ENCODE data around the gene SERPINI1.

The SERPINI1 gene

GRCh38 chr3:167734498-167735232 is 856 bp upstream of the SERPINI1 start, which contains the start of gene PDCD10:
Gene PDCD10 (minus strand): TSS chr3:167734892. CDS start chr3:167720157, 14,735 bp downstream.
- peak; percentile 89 to 95 for DNase-seq

DNA sequence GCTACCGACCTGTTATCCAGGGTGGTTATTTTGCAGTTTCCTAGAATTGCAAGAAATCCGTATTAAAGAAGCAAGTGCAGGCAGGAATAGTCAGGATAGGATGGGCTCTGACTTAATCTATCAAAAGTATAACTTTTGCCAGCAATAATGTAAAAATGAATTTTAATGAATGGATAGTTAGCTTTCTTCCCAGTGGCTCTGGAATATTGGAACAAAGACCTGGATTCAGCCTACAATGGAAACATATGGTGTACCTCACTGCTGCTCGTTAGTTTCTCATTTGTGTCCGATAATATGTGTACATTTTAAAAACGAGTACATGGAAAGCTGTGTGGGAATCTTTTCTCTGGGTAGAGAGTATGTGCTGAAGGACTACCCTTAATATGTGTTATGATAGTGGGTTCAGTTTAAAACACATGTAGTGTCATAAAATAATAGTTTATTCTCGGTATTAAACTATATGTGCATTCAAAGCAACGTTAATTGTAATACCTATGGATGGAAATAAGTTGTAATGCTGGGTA is 805 bp downstream of the SERPINI1 start:
- DNase-seq, result no peak

DNA sequence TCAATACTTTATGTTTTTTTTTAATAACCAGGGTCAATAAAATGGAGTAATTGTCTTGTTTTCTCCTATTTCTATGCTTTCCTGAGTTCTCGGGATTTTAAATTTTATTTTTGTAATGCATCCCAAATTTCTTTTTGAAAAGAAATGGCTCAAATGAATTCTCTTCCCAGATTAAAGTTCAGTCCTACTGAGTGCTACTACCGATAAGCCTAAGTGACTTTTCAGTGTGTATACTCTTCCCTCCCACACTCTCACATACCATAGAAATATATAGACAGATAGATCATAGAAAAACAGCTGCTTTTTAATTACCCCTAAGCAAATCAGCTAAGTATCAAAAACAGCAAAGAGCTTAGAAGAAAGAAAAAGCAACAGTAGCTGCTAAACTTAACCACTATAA is 1.5 kb downstream of the SERPINI1 start:
- no peak for DNase-seq

DNA sequence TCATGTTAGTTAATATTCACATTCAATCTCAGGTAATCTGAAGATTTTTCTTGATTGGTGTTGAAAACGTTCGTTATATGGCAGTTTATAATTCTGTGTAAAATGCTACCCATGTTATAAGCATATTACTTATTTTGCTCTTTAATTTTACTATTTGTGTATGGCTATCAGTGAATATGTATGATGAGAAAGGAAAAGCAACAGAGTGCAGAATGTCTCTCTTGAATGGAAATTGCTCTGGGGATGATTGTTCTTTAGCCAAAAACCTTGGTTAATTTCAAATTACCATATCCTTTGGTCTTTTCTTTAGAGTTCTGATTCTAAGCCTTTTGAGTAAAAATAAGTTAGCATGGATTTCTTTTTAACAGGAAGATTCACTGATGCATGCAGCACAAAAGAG is 2.5 kb downstream of the SERPINI1 start:
- DNase-seq, result no peak

GRCh38 chr3:167739190-167739810 is 3.8 kb downstream of the SERPINI1 start:
- no peak for DNase-seq

DNA sequence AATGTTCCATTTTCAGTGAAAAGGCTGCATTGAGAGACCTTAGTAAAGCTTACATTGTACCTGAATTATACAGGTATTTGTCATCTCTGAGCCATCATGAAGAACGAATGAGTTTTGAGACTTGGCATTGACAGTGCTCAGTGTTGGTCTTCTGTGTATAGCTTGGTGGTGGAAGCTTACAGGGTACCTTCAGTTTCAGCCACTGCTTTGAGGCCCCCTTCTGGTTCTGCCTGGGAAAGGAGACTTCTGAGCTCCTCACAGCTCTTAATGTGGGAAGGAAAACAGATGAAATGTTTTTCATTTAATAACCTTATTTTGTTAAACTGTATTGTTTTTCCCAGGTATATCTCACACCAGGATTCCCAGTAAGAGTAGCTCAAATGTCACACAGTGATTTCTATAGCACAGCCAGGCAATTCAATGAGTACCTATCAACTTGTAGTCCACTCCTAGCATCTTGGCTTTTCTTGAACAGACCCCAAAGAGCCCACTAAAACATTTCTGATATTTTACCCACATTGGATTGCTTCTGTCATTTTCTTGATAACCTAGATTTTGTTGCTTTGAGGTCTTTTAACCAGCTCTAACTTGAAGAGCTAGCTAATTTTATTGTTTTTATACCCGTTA is 5.6 kb downstream of the SERPINI1 start:
- no peak for DNase-seq

- no peak for DNase-seq
Measured at GRCh38 chr3:167742338-167742737, 6.8 kb downstream of the SERPINI1 start.

GRCh38 chr3:167743799-167744198 is 8.3 kb downstream of the SERPINI1 start:
- DNase-seq, result no peak

GRCh38 chr3:167749209-167749608 is 13.7 kb downstream of the SERPINI1 start:
- DNase-seq, result no peak

- DNase-seq, result no peak
Measured at GRCh38 chr3:167749728-167750127, 14.2 kb downstream of the SERPINI1 start.

GRCh38 chr3:167750272-167750971 is 14.9 kb downstream of the SERPINI1 start:
- peak in 1 of 2 donors; percentile 58 for DNase-seq

DNA sequence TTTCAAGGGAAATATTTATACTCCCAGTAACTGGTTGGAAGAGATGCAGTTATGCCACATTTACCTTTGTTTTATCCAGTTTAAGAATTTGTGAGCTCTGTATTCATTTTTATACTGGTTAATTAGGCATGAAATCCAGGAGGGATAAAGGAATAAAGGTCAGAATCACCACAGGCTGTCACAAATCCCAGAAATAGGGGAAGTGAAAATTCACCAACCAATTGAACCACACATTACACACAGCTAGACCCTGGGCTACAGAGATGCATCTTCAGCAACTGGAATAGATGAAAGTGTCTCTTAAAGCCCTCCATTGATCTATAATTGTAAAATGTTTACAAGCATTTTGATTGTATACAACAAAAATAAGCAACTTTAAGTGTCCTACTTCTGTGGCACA is 18.5 kb downstream of the SERPINI1 start:
- no peak for DNase-seq

- no peak for DNase-seq
Measured at GRCh38 chr3:167761302-167761701, 25.8 kb downstream of the SERPINI1 start.

GRCh38 chr3:167762296-167762695 is 26.8 kb downstream of the SERPINI1 start:
- no peak for DNase-seq

- no peak for DNase-seq
Measured at GRCh38 chr3:167772992-167773391, 37.5 kb downstream of the SERPINI1 start.

GRCh38 chr3:167773584-167773983 is 38.1 kb downstream of the SERPINI1 start:
- DNase-seq, result no peak

- no peak for DNase-seq
Measured at GRCh38 chr3:167776066-167776685, 40.7 kb downstream of the SERPINI1 start.

DNA sequence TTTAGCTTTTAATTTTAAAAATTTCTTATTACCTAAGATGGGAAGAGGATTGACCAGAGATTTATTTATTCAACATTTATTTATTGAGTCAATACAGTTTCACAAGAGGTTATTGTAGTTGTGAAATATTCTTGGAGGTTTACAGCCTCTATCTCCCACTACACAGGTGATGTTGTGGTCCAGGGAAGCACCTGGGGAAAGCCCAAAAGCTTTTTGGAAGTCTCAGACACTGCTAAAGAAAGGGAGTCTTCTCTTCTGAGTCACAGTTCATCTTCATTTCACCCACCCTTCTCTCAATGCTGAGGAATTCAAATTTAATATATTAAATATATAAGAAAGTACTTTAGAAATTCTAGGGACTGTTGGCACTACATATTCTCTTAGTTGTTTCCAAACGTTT is 41.8 kb downstream of the SERPINI1 start:
- no peak for DNase-seq

DNA sequence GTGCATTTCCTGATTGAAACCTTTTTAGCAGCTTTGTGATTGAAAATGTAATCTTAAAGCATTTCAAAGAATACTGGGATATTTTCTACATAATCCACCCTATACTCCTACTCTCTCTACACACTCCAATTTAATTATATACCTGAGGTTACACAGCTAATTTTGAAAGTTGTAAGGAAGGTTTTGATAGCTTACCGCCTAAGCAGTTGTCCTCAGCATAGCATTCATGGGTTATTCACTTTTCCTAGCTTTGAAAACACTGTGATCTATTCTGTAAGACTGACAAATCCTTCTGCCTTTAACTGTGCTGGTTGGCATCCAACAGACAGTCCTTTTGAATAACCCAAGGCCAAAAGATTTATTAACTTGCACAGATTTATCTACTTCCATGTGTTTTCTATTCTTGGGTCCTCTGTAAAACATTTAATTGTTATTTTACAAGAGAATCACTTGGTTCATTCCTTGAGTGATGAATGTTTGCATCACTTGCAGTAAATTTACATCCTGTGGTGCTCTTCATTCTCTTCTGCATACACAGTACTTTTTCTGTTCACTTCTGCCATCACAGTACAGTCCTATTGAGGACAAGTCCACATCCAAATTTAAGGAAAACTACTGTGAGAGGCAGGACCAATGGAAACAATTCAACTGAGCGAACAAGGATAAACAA is 44.8 kb downstream of the SERPINI1 start:
- no peak for DNase-seq

DNA sequence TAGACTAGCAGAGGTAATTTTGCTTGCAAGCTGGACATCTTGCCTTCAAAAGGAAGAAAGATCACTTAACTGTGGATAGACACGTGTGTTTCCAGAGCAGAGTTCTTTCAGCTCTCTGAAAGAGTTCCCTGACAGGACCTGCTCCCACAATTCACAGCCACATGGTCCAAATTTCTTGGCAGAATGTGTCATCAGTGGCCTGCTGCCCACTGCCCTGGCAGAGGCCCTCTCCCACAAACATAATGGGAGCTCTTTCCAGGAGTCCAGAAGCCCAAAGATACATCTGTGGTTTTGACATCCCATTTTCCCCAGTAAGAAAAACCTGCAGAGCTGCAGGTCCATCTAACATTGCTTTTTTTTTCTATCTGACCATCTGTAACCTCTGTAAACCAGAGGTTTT is 48.3 kb downstream of the SERPINI1 start:
- no peak for DNase-seq

GRCh38 chr3:167785790-167786189 is 50.3 kb downstream of the SERPINI1 start:
- no peak for DNase-seq

DNA sequence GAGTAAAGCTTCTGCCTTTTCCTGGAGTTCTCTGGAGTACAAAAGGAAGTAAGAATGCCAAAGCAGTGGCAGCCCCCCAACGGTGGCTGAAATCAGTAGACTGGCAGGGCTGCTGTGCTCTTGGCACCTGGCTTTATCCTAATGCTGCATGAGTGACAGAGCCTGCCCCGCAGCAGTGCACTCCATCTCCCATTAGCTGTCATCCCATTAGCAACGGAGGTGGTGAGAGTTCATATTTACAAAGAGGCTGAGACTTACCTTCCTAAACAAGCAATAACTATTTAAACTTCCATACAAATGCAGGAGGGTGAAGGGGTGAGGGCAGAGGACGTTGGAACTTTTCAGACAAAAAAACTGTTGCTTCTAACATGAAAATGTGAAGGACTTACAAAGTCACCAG is 51.9 kb downstream of the SERPINI1 start:
- DNase-seq, result no peak
